Choroid plexus epithelial cell (primary cell): ENCODE data around the gene PCDHA8.

Experiments
- DNase-seq: peaks from one replicate; pipeline ENCODE4 v3.0.0-alpha.2; 2010; ENCODE audit warnings: low read depth
- H3K4me3 ChIP-seq: 2 replicates; pipeline ENCODE4 v1.5.1; 2011; ENCODE audit warnings: low read depth, mild to moderate bottlenecking, control low read depth, low read length, moderate library complexity
- TF ChIP-seq, protein P1 (sequence below): conservative IDR thresholded peaks from 2 replicates; pipeline ENCODE4 v1.5.1; 2011; ENCODE audit warnings: low read depth, mild to moderate bottlenecking, control low read depth, inconsistent platforms, low read length, moderate library complexity

The PCDHA8 gene

GRCh38 chr5:140857987-140858240 lies 16.9 kb downstream of the PCDHA8 start:
- no peak for DNase-seq
- TF ChIP-seq, protein P1, sequence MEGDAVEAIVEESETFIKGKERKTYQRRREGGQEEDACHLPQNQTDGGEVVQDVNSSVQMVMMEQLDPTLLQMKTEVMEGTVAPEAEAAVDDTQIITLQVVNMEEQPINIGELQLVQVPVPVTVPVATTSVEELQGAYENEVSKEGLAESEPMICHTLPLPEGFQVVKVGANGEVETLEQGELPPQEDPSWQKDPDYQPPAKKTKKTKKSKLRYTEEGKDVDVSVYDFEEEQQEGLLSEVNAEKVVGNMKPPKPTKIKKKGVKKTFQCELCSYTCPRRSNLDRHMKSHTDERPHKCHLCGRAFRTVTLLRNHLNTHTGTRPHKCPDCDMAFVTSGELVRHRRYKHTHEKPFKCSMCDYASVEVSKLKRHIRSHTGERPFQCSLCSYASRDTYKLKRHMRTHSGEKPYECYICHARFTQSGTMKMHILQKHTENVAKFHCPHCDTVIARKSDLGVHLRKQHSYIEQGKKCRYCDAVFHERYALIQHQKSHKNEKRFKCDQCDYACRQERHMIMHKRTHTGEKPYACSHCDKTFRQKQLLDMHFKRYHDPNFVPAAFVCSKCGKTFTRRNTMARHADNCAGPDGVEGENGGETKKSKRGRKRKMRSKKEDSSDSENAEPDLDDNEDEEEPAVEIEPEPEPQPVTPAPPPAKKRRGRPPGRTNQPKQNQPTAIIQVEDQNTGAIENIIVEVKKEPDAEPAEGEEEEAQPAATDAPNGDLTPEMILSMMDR = no peak
- H3K4me3 ChIP-seq = no peak overlapping the region

DNA sequence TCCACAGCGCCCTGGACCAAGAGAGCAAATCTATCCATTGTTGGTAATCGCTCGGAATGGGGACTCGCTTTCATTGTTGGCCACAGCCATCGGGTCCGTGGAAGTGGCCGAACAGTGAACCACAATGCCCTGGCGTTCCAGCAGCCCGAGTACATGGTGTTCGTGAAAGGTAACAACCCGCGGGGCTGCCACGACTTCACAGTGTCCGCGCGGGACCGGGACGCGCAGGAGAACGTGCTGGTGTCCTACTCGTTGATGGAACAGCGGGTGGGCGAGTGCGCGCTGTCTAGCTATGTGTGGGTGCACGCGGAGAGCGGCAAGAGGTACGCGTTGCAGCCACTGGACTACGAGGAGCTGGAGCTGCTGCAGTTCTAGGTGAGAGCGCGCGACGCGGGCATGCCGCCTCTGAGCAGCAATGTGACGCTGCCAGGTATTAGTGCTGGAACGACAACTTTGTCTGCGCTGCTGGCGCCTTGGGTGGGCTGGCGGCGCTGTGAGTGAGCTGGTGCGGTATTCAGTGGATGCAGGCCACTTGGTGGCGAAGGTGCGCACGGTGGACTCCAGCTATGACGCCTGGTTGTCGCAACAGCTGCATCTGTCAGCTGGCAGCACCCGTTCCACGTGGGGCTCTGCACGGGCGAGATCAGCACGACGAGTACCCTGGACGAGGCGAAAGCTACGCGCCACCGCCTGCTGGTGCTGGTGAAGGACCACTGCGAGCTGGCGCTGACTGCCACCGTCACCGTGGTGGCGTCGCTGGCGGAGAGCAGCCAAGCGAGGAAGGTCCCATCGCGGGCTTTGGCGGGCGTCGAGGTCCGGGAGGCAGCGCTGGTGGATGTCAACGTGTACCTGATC lies 21.7 kb downstream of the PCDHA8 start:
- TF ChIP-seq, protein P1 = no peak
- no peak overlapping the region for H3K4me3 ChIP-seq
- no peak for DNase-seq

DNA sequence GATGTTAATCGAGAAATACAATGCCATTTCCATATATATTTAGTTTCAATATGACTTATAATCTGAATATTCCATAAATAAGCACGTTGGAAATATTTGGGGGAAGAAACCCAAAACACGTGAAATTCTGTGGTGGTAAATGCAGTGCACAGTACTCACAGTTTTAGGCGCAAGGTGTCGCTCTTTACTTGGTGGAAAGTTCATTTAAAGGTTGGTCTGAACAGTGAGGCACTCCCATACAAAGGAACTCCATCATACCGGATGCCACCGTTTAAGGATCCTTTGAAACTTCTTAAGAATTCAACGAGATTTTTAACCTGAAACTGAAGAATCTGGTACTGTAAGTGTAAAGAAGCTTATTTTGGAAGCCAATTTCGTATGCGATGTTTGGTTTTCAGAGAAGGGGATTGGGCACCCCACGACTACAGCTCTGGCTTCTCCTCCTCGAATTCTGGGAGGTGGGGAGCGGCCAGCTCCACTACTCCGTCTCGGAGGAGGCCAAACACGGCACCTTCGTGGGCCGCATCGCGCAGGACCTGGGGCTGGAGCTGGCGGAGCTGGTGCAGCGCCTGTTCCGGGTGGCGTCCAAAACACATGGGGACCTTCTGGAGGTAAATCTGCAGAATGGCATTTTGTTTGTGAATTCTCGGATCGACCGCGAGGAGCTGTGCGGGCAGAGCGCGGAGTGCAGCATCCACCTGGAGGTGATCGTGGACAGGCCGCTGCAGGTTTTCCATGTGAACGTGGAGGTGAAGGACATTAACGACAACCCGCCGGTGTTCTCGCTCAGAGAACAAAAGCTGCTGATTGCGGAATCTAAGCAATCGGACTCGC lies 28.0 kb downstream of the PCDHA8 start, which contains the start of gene PCDHA11:
Gene PCDHA11 (plus strand): TSS at position 237 of the 834 bp plus-strand sequence. CDS start 147 bp downstream, at position 384.
- TF ChIP-seq, protein P1 = no peak
- no peak within 1 kb of the TSS for H3K4me3 ChIP-seq
- DNase-seq = no peak

GRCh38 chr5:140869555-140869886 lies 28.5 kb downstream of the PCDHA8 start:
- TF ChIP-seq, protein P1 = no peak
- no peak for DNase-seq
- H3K4me3 ChIP-seq = no peak overlapping the region

GRCh38 chr5:140870221-140871201 lies 29.5 kb downstream of the PCDHA8 start:
- no peak overlapping the region for H3K4me3 ChIP-seq
- no peak for DNase-seq
- TF ChIP-seq, protein P1 = no peak
